ENCODE measurements around the gene LINGO4. TPM values are rescaled to one million over a fixed set of nuclear protein-coding genes. Genes with fewer than 3 reads are reported as not detected.

Gene LINGO4
- total and polyA plus RNA-seq, 10 of the 15 experiments (the other 5 are each of a cell fraction or from before 2014, with no cell fraction given) = not detected

- no peak for TF ChIP-seq RUNX3 (IDR thresholded peaks at IDR 0.05; ENCODE audit: low read length)
- no peak for TF ChIP-seq PAX8 (IDR thresholded peaks at IDR 0.05)
- no peak for TF ChIP-seq EZH2 (IDR thresholded peaks at IDR 0.05; ENCODE audit: borderline replicate concordance, control insufficient read depth, low read depth, low read length)
- no peak for TF ChIP-seq NRF1 (conservative IDR thresholded peaks at IDR 0.05; ENCODE audit: low read depth, low read length)
- no peak for TF ChIP-seq BMI1 (IDR thresholded peaks at IDR 0.05; ENCODE audit: borderline replicate concordance)
- TF ChIP-seq POLR2A (IDR thresholded peaks at IDR 0.05; ENCODE audit: low read depth, low read length) = no peak
- TF ChIP-seq CTCF (IDR thresholded peaks at IDR 0.05 in 2 of 3, conservative IDR thresholded peaks at IDR 0.05 in 1 of 3; ENCODE audit: control insufficient read depth in 2 of 3, extremely low read depth in 1 of 3, insufficient read depth in 1 of 3, low read depth in 3 of 3, low read length in 3 of 3) = no peak
- TF ChIP-seq SKIL (IDR thresholded peaks at IDR 0.05; ENCODE audit: low read depth, poor library complexity, severe bottlenecking) = no peak
- TF ChIP-seq ZNF217 (IDR thresholded peaks at IDR 0.05) = no peak
- H3K4me3 ChIP-seq = no peak overlapping the region
- RAD21 ChIA-PET (ENCODE audit: unreplicated experiment) = no interaction called here
- ATAC-seq = no peak
- H2AFZ ChIP-seq (ENCODE audit: control insufficient read depth, low read depth, low read length) = no peak overlapping the region
- H4K20me1 ChIP-seq (ENCODE audit: control insufficient read depth, insufficient read depth) = no peaks in the 10 kb centered on the region
- H3K4me1 ChIP-seq (ENCODE audit: control insufficient read depth, insufficient read depth, low read length) = peaks cover 6% of the 10 kb centered on the region; the same call in 1 of the 2 replicates
- FAIRE-seq = no peak
- intact Hi-C loops (cut with micrococcal nuclease; ENCODE audit: unreplicated experiment) (no loop called here), in situ Hi-C loops (cut with MboI) (no loop called here)
- no peak overlapping the region for H3K9ac ChIP-seq (ENCODE audit: control insufficient read depth, insufficient read depth, low read length)
- H3K79me2 ChIP-seq (ENCODE audit: control insufficient read depth, insufficient read depth, low read length) = no peaks in the 10 kb centered on the region
- no TSS peak for BruUV-seq (replicated peaks)
- H3K4me2 ChIP-seq (ENCODE audit: control insufficient read depth, insufficient read depth) = no peak overlapping the region
- POLR2A ChIA-PET = no interaction called here
- CTCF ChIA-PET = no interaction called here
- SMC1A ChIA-PET (ENCODE audit: uncharacterized antibody, unreplicated experiment) = no interaction called here
- DNase-seq (ENCODE audit: low read depth, low spot score) = no peak
- no peaks in the 10 kb centered on the region for H3K36me3 ChIP-seq (ENCODE audit: control insufficient read depth in 2 of 2, insufficient read depth in 2 of 2, low read length in 1 of 2)
- H3K27ac ChIP-seq (ENCODE audit: control insufficient read depth, insufficient read depth) = no peak overlapping the region
- peaks cover 0 to 11% of the 10 kb centered on the region in 2 experiments; a peak in 3 of 4 replicates for H3K27me3 ChIP-seq (replicated peaks in 1 of 2; ENCODE audit: control insufficient read depth in 2 of 2, insufficient read depth in 2 of 2, low read length in 1 of 2)
- no peaks in the 10 kb centered on the region for H3K9me3 ChIP-seq (replicated peaks; ENCODE audit: control insufficient read depth, insufficient read depth, low read length)
Observed at GRCh38 chr1:151803164-151803563, 2.1 kb downstream of the LINGO4 start.

Data from GM12878 (cell line).